ENCODE measurements around the gene SSBP2.

Gene SSBP2

DNA sequence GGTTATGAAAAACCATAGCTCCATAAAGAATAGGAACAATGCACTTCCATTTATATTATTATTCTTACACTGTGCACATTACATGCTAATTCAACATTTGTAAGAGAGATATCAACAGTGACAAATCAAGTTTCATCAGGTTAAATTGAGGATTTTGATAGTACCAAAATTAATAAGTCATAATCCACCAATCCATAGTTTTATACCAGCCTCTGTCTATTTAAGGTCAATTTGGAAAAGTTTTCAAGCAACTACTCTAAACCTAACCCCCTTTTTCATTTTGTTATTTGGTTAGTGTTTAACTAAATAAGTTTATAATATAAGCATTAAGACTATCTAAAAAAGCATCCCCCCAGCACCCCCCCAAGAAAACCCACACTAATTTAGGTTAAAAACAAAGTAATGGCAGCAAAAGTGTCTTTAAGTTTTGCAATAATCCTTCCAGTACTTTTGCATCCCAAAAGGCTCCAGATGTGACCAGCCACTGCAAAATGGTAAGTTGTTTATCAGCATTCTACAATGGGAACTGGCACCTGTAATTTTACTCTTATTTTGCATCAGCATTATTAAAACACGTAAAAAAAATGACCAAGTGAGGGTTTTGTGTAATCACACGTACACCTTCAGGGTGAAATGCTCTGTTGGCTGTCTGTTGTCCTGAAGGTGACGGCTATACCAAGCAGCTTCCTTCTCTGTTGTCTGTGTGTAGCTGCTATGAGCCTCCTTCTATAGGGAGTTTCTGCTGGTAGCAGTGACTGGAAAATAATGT, 36.8 kb upstream of the SSBP2 start:
- no peak overlapping the region for H3K4me3 ChIP-seq (replicated peaks; ENCODE audit: low read depth, low read length)
- peak; percentile 52 for DNase-seq (ENCODE audit: extremely low read depth, low read depth)
- TF ChIP-seq, protein P1, sequence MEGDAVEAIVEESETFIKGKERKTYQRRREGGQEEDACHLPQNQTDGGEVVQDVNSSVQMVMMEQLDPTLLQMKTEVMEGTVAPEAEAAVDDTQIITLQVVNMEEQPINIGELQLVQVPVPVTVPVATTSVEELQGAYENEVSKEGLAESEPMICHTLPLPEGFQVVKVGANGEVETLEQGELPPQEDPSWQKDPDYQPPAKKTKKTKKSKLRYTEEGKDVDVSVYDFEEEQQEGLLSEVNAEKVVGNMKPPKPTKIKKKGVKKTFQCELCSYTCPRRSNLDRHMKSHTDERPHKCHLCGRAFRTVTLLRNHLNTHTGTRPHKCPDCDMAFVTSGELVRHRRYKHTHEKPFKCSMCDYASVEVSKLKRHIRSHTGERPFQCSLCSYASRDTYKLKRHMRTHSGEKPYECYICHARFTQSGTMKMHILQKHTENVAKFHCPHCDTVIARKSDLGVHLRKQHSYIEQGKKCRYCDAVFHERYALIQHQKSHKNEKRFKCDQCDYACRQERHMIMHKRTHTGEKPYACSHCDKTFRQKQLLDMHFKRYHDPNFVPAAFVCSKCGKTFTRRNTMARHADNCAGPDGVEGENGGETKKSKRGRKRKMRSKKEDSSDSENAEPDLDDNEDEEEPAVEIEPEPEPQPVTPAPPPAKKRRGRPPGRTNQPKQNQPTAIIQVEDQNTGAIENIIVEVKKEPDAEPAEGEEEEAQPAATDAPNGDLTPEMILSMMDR (IDR thresholded peaks at IDR 0.05; ENCODE audit: low read depth, low read length, missing control alignments) = no peak

DNA sequence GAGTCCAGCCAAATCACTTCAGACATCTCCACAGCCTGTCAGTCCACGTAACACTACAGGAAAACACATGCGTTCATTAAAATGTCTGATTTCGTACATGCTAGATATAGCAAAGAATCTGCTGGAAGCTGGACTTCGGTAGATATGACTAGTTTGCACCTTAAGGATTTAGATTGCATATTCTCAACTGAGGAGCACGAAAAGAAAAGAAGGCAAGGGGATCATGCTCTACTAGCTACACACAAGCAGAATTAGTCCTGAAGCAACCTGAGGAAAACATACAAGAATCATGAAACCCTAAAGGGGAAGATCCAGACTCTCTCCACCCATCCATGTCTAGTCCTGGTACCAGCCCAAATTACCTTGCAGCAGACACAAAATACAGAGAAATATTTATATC, 36.1 kb upstream of the SSBP2 start:
- no peak overlapping the region for H3K4me3 ChIP-seq (replicated peaks; ENCODE audit: low read depth, low read length)
- no peak for DNase-seq (ENCODE audit: extremely low read depth, low read depth)
- TF ChIP-seq, protein P1 (IDR thresholded peaks at IDR 0.05; ENCODE audit: low read depth, low read length, missing control alignments) = no peak

DNA sequence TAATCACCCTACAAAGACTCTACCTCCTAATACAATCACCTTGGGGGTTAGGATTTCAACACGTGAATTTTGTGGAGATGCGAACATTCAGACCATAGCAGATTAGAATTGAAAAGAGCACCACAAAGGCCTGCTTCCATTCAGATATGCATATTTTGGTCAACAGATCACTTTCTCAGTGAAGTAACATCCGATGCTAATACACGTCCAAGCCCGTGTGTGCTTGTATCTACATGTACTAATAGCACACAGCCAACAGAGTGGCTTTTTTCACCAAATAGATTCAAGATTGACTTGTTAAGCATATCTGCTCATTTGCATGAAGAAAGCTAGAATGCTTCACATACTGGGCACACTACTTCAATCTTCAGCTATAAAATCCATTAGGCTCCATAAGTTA, 35.6 kb upstream of the SSBP2 start:
- TF ChIP-seq, protein P1 (IDR thresholded peaks at IDR 0.05; ENCODE audit: low read depth, low read length, missing control alignments) = no peak
- no peak overlapping the region for H3K4me3 ChIP-seq (replicated peaks; ENCODE audit: low read depth, low read length)
- DNase-seq (ENCODE audit: extremely low read depth, low read depth) = no peak

DNA sequence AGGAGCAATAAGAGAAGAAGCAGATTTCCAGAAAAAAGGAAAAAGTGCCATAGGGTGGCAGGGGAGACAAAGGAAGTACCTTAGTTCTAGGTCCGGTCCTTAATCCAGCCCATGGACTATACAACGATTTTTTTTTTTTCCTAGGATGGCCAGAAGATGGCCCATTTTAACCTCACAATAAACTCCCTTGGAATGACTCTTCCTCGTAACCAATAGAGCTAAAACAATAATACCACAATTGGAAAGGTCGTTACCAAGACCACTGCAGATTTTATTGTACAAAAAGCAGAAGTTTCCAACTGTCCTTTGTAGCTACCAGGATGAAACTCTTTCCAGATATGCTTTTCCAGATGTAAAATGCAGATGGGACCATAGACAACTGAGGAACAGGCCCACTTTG, 34.4 kb upstream of the SSBP2 start:
- TF ChIP-seq, protein P1 (IDR thresholded peaks at IDR 0.05; ENCODE audit: low read depth, low read length, missing control alignments) = no peak
- DNase-seq (ENCODE audit: extremely low read depth, low read depth) = no peak
- no peak overlapping the region for H3K4me3 ChIP-seq (replicated peaks; ENCODE audit: low read depth, low read length)

GRCh38 chr5:81783401-81783800, 32.5 kb upstream of the SSBP2 start:
- TF ChIP-seq, protein P1 (IDR thresholded peaks at IDR 0.05; ENCODE audit: low read depth, low read length, missing control alignments) = no peak
- DNase-seq (ENCODE audit: extremely low read depth, low read depth) = no peak
- H3K4me3 ChIP-seq (replicated peaks; ENCODE audit: low read depth, low read length) = no peak overlapping the region

GRCh38 chr5:81782811-81783210, 31.9 kb upstream of the SSBP2 start:
- TF ChIP-seq, protein P1 (IDR thresholded peaks at IDR 0.05; ENCODE audit: low read depth, low read length, missing control alignments) = no peak
- no peak for DNase-seq (ENCODE audit: extremely low read depth, low read depth)
- no peak overlapping the region for H3K4me3 ChIP-seq (replicated peaks; ENCODE audit: low read depth, low read length)

DNA sequence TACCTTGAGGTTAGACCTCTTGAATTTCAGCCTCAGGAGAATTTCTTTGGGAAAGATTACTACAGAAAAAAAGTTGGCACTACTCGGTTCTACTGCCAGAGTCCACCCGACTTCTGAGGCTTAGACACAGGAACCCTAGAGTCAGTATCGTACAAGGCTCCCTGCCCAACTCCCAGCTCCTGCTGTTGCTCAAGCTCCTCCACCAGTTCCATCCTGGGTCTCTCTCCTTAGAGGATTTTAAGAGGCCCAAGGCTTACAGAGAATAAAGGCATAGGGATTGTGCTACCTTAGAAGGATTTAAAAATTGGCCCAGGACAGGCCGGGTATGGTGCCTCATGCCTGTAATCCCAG, 29.0 kb upstream of the SSBP2 start:
- no peak overlapping the region for H3K4me3 ChIP-seq (replicated peaks; ENCODE audit: low read depth, low read length)
- TF ChIP-seq, protein P1 (IDR thresholded peaks at IDR 0.05; ENCODE audit: low read depth, low read length, missing control alignments) = no peak
- DNase-seq (ENCODE audit: extremely low read depth, low read depth) = no peak

Data from HFF-Myc (cell line).